Measurements from ENCODE around the gene ZNF277. TPM values are rescaled to one million over a fixed set of nuclear protein-coding genes. Genes with fewer than 3 reads are reported as not detected.

The ZNF277 gene
- total RNA-seq, 6 donors from 2014 or later: 20.8 to 63.1 (median 34.8) TPM

GRCh38 chr7:112220877-112221434 is 14.5 kb downstream of the ZNF277 start:
- Histone ChIP-seq H3K4me3 (no peak overlapping the region), H3K27me3 (no peaks in the 10 kb centered on the region), H3K36me3 (no peaks in the 10 kb centered on the region), H3K4me1 (no peaks in the 10 kb centered on the region), H3K9me3 (no peaks in the 10 kb centered on the region), H3K27ac (no peak overlapping the region)
- ATAC-seq (ENCODE audit: low FRiP score in 2 of 2) (no peak), DNase-seq (peak in 1 of 2 donors; percentile 55)
- 93% methylated on average over 20 of the region's 20 CpGs for WGBS, 2 donors
- TF ChIP-seq EP300 (IDR thresholded peaks at IDR 0.05) (no peak), POLR2A (IDR thresholded peaks at IDR 0.05) (no peak), CTCF (IDR thresholded peaks at IDR 0.05) (no peak), POLR2AphosphoS5 (IDR thresholded peaks at IDR 0.05) (no peak)

- no peak for DNase-seq
- H3K4me3 ChIP-seq: no peak overlapping the region
- H3K4me1 ChIP-seq: no peaks in the 10 kb centered on the region
- H3K27ac ChIP-seq: no peak overlapping the region
- ATAC-seq (ENCODE audit: low FRiP score in 2 of 2): no peak
- 71 to 83% methylated on average over 3 of the region's 3 CpGs for WGBS, 2 donors
- no peaks in the 10 kb centered on the region for H3K9me3 ChIP-seq
- no peaks in the 10 kb centered on the region for H3K36me3 ChIP-seq
- no peaks in the 10 kb centered on the region for H3K27me3 ChIP-seq
- TF ChIP-seq CTCF (IDR thresholded peaks at IDR 0.05) (no peak), EP300 (IDR thresholded peaks at IDR 0.05) (no peak), POLR2A (IDR thresholded peaks at IDR 0.05) (no peak), POLR2AphosphoS5 (IDR thresholded peaks at IDR 0.05) (no peak)
Measured at GRCh38 chr7:112223310-112223709, 16.8 kb downstream of the ZNF277 start.

GRCh38 chr7:112224186-112224585 is 17.7 kb downstream of the ZNF277 start:
- Histone ChIP-seq H3K27ac (no peak overlapping the region), H3K9me3 (no peaks in the 10 kb centered on the region), H3K27me3 (no peaks in the 10 kb centered on the region), H3K36me3 (no peaks in the 10 kb centered on the region), H3K4me3 (no peak overlapping the region), H3K4me1 (no peaks in the 10 kb centered on the region)
- no peak for TF ChIP-seq POLR2AphosphoS5 (IDR thresholded peaks at IDR 0.05)
- TF ChIP-seq CTCF (IDR thresholded peaks at IDR 0.05): no peak
- no peak for TF ChIP-seq POLR2A (IDR thresholded peaks at IDR 0.05)
- no peak for TF ChIP-seq EP300 (IDR thresholded peaks at IDR 0.05)
- DNase-seq (peak in 1 of 2 donors; percentile 18), ATAC-seq (ENCODE audit: low FRiP score in 2 of 2) (no peak)
- WGBS, 2 donors: 76 to 81% methylated on average over 2 of the region's 2 CpGs

GRCh38 chr7:112225006-112225405 is 18.5 kb downstream of the ZNF277 start:
- no peak overlapping the region for H3K4me3 ChIP-seq
- H3K27ac ChIP-seq: no peak overlapping the region
- TF ChIP-seq EP300 (IDR thresholded peaks at IDR 0.05) (no peak), CTCF (IDR thresholded peaks at IDR 0.05) (no peak), POLR2AphosphoS5 (IDR thresholded peaks at IDR 0.05) (no peak), POLR2A (IDR thresholded peaks at IDR 0.05) (no peak)
- no peaks in the 10 kb centered on the region for H3K36me3 ChIP-seq
- H3K4me1 ChIP-seq: no peaks in the 10 kb centered on the region
- no peak for ATAC-seq (ENCODE audit: low FRiP score in 2 of 2)
- H3K9me3 ChIP-seq: no peaks in the 10 kb centered on the region
- DNase-seq: no peak
- no peaks in the 10 kb centered on the region for H3K27me3 ChIP-seq

- Histone ChIP-seq H3K36me3 (no peaks in the 10 kb centered on the region), H3K9me3 (no peaks in the 10 kb centered on the region), H3K27me3 (no peaks in the 10 kb centered on the region), H3K27ac (no peak overlapping the region), H3K4me3 (no peak overlapping the region), H3K4me1 (no peaks in the 10 kb centered on the region)
- DNase-seq (no peak), ATAC-seq (ENCODE audit: low FRiP score in 2 of 2) (no peak)
- TF ChIP-seq POLR2A (IDR thresholded peaks at IDR 0.05) (no peak), EP300 (IDR thresholded peaks at IDR 0.05) (no peak), POLR2AphosphoS5 (IDR thresholded peaks at IDR 0.05) (no peak), CTCF (IDR thresholded peaks at IDR 0.05) (no peak)
- WGBS, 2 donors: 94 to 96% methylated on average over 4 of the region's 4 CpGs
Measured at GRCh38 chr7:112226701-112227276, 20.3 kb downstream of the ZNF277 start.
